KOPT-K1 (cell line): ENCODE measurements around the gene CX3CR1.
"Not testable (repeated sequence)": the region's sequence is repeated elsewhere in the genome, so short reads cannot be mapped to it uniquely, and the experiment has no call there.

Experiments
- H3K27ac ChIP-seq: fragments of 200-600 bp; sonication (generic); 2 replicates; pipeline ENCODE4 v1.5.1; 2016; ENCODE audit warnings: antibody characterized with exemption, mild to moderate bottlenecking, low read depth, low read length; ENCODE audit not compliant: poor library complexity, severe bottlenecking
- H3K36me3 ChIP-seq: fragments of 200-600 bp; sonication (generic); 2 replicates; pipeline ENCODE4 v1.5.1; 2017; ENCODE audit warnings: antibody characterized with exemption, mild to moderate bottlenecking, low read length, moderate library complexity; ENCODE audit not compliant: insufficient read depth
- H3K9me3 ChIP-seq: fragments of 200-600 bp; sonication (generic); 2 replicates; pipeline ENCODE4 v1.5.1; 2017; ENCODE audit warnings: antibody characterized with exemption, low read length, mild to moderate bottlenecking; ENCODE audit not compliant: insufficient read depth, poor library complexity, severe bottlenecking

The CX3CR1 gene

DNA sequence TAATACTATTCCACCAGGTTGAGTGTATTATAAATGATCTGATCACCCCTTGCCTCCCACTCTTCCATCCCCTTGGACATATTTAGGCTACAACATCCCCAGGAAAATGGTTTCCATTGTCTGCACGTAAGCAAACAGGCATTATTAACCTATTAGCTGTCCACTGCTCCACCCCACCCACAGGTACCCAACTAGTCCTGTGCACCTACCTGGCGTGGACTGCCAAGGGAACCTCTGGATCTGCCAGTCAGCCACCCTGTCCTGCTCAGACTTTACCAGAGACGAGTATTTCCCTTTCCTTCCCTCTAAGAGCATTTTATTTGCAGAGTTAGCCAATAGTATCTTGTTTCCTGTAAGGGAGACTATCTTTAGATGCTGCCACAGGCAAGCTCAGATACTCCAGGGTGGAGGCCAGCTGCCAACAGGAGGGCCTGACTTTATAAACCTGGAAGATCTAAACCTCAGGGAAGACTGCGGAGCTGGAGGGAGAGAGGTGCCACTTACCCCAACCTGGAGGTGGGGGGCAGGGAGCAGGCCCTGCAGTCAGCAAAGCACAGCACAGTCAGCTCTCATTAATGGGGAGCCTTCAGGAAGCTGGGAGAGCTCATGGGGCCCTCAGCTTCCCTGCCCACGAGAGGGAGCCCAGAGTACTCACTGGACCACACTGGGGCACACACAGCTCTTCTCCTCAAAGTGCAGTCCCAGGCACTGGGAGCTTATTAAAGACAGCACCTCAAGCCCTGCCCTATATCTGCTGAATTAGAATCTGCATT, at the start of gene CX3CR1:
CX3CR1 (minus strand) TSS at position 292 of the 773 bp plus-strand sequence. CDS start 13,527 bp downstream, outside the sequence.
- H3K27ac ChIP-seq = no peak within 1 kb of the TSS
- no peaks in the 10 kb centered on the region for H3K36me3 ChIP-seq
- H3K9me3 ChIP-seq = no peaks in the 10 kb centered on the region

GRCh38 chr3:39329493-39329892, 49.7 kb upstream of the CX3CR1 start, which contains the start of gene CCR8:
Gene CCR8 (plus strand): TSS chr3:39329709. CDS start chr3:39332332, 2,623 bp downstream.
- Histone ChIP-seq H3K36me3 (peaks cover 17% of the 10 kb centered on the region), H3K27ac (peak within 1 kb of the TSS; percentile 60), H3K9me3 (no peaks in the 10 kb centered on the region)

GRCh38 chr3:39327746-39328349, 48.0 kb upstream of the CX3CR1 start:
- H3K27ac ChIP-seq = peak overlapping the region; percentile 60
- no peaks in the 10 kb centered on the region for H3K9me3 ChIP-seq

DNA sequence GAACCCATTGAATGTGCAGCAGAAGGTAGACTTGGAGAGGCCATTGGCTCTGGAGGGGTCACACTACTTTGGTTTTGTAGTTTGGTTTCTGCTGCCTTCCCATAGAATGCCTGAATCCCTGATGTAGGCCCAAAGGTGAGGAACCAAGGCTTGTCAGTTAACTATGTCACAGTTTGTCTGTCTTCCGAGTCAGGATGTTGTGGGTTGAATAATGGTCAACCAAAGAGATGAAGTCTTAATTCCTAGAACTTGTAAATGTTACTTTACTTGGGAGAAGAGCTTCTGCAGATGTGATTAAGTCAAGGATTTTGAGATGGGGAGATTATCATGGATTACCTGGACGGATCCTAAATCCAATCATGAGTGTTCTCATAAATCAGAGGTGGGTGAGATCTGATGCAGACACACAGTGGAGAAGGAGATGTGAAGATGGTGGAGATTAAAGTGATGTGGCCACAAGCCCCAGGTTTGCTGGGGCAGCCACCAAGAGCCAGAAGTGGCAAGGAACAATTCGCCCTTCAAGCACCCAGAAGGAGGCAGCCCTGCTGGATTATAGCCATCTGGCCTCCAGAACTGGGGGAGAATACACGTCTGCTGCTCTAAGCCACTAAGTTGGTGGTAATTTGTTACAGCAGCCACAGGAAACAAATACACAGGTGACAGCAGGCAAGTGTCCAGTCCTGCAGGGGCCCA, 47.4 kb upstream of the CX3CR1 start:
- no peaks in the 10 kb centered on the region for H3K9me3 ChIP-seq
- peaks cover under 1% of the 10 kb centered on the region; the same call in 1 of the 2 replicates for H3K36me3 ChIP-seq
- peak overlapping the region; percentile 60 for H3K27ac ChIP-seq

More at GRCh38 chr3:39327746-39328349, 48.0 kb upstream of the CX3CR1 start:
- H3K36me3 ChIP-seq = peaks cover 7% of the 10 kb centered on the region

- H3K36me3 ChIP-seq = no peaks in the 10 kb centered on the region
- no peaks in the 10 kb centered on the region for H3K9me3 ChIP-seq
- H3K27ac ChIP-seq = no peak overlapping the region
Measured at GRCh38 chr3:39325236-39325635, 45.4 kb upstream of the CX3CR1 start.

DNA sequence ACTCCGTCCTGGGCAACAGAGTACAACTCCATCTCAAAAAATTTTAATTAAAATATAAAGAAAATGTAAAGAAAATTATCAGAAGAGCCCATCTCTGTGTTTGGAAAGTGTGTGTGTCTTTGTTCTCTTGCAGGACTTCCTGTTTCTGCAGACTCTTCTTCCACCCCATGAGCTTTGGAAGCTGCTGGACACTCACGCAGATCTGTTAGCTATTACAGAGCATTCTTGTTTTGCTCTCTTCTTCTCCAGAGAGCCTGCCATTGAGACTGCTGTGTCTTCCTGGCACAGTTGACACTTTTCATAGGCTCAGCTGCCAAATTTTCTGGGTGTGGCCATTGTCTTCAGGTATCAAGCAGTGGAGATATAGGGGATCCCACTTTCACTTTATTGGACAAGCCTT, 43.7 kb upstream of the CX3CR1 start:
- H3K36me3 ChIP-seq = no peaks in the 10 kb centered on the region
- H3K27ac ChIP-seq = peak overlapping the region; percentile 12
- no peaks in the 10 kb centered on the region for H3K9me3 ChIP-seq

DNA sequence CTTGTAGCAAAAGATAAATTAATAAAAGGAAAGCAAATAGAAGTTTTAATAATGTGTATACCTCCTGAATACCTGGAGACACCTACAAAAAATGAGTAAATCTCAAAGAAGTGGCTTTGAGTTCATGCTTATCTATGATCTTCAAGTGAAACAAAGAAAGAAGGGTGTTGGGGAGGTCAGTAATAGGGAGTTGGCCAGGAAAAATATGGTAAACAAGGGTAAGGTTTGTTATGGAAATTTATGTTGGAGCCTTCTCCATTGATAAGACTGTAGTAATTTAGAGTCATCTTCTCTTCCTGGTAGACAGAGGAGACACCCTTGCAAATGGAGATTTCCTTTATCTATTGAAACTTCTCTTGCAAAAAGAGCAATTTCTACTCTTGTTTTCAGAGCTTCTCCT, 43.1 kb upstream of the CX3CR1 start:
- Histone ChIP-seq H3K36me3 (no peaks in the 10 kb centered on the region), H3K27ac (peak overlapping the region; percentile 12), H3K9me3 (no peaks in the 10 kb centered on the region)

DNA sequence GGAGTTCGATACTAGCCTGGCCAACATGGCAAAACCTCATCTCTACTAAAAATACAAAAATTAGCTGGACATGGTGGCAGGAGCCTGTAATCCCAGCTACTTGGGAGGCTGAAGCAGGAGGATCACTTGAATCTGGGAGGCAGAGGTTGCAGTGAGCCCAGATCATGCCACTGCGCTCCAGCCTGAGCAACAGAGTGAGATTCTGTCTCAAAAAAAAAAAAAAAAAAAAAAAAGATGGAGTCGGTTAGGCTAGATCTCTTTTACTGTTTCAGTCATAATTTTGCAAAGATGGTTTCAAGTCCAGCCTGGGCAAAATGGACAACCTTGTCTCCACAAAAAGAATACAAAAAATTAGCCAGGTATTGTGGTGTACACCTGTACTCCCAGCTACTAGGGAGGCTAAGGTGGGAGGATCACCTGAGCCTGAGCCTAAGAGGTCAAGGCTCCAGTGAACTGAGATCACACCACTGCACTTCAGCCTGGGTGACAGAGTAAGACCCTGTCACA, 42.4 kb upstream of the CX3CR1 start:
- H3K9me3 ChIP-seq, H3K36me3 ChIP-seq: not testable (repeated sequence)
- H3K27ac ChIP-seq = peak overlapping the region; percentile 31

GRCh38 chr3:39321574-39321983, 41.7 kb upstream of the CX3CR1 start:
- H3K9me3 ChIP-seq, H3K36me3 ChIP-seq: not testable (repeated sequence)
- peak overlapping the region; percentile 31 for H3K27ac ChIP-seq

GRCh38 chr3:39319249-39319648, 39.4 kb upstream of the CX3CR1 start:
- Histone ChIP-seq H3K36me3 (no peaks in the 10 kb centered on the region), H3K9me3 (peaks cover 9% of the 10 kb centered on the region), H3K27ac (no peak overlapping the region)

GRCh38 chr3:39318301-39318700, 38.5 kb upstream of the CX3CR1 start:
- Histone ChIP-seq H3K27ac (no peak overlapping the region), H3K9me3 (peaks cover 10% of the 10 kb centered on the region), H3K36me3 (no peaks in the 10 kb centered on the region)

DNA sequence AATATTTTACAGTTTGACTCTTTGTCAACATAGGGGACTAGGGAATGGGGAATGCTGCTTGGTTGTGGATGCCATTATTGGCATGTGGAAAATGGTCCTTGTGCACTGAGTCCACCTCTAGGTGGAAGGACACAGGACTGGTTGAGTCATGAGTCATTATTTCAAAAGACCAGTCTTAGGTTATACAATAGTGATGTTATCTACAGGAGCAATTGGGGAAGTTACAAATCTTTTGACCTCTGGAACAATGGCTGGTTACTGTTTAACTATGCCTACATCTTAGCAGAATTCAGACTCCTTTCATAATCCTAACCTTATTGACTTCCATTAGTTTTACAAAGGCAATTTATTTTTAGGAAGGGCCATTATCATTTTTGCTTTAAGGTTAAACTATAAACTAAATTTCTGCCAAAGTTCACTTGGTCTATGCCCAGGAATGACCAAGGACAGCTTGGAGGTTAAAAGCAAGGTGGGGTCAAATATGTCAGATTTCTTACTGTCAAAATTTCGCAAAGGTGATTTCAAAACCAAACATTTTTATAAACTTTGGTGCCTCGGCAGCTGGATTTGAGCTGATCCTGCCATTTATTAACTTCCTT, 37.8 kb upstream of the CX3CR1 start:
- Histone ChIP-seq H3K9me3 (peaks cover 10% of the 10 kb centered on the region), H3K27ac (no peak overlapping the region), H3K36me3 (no peaks in the 10 kb centered on the region)

GRCh38 chr3:39315420-39315819, 35.6 kb upstream of the CX3CR1 start:
- H3K9me3 ChIP-seq = peaks cover 10% of the 10 kb centered on the region
- H3K36me3 ChIP-seq = no peaks in the 10 kb centered on the region
- no peak overlapping the region for H3K27ac ChIP-seq

- no peak overlapping the region for H3K27ac ChIP-seq
Measured at GRCh38 chr3:39313289-39313688, 33.5 kb upstream of the CX3CR1 start.

GRCh38 chr3:39302178-39302577, 22.3 kb upstream of the CX3CR1 start:
- H3K9me3 ChIP-seq = peaks cover 69% of the 10 kb centered on the region
- no peaks in the 10 kb centered on the region for H3K36me3 ChIP-seq
- H3K27ac ChIP-seq = no peak overlapping the region

More at GRCh38 chr3:39313289-39313688, 33.5 kb upstream of the CX3CR1 start:
- Histone ChIP-seq H3K9me3 (peaks cover 10% of the 10 kb centered on the region), H3K36me3 (no peaks in the 10 kb centered on the region)
